ENCODE measurements around the gene HOGA1. TPM values are rescaled to one million over a fixed set of nuclear protein-coding genes. Genes with fewer than 3 reads are reported as not detected.

Gene HOGA1
- total and polyA plus RNA-seq, 2 of the 13 experiments (the other 11 are each of a cell fraction or from before 2014, with no cell fraction given): 7.6 to 19.5 TPM

DNA sequence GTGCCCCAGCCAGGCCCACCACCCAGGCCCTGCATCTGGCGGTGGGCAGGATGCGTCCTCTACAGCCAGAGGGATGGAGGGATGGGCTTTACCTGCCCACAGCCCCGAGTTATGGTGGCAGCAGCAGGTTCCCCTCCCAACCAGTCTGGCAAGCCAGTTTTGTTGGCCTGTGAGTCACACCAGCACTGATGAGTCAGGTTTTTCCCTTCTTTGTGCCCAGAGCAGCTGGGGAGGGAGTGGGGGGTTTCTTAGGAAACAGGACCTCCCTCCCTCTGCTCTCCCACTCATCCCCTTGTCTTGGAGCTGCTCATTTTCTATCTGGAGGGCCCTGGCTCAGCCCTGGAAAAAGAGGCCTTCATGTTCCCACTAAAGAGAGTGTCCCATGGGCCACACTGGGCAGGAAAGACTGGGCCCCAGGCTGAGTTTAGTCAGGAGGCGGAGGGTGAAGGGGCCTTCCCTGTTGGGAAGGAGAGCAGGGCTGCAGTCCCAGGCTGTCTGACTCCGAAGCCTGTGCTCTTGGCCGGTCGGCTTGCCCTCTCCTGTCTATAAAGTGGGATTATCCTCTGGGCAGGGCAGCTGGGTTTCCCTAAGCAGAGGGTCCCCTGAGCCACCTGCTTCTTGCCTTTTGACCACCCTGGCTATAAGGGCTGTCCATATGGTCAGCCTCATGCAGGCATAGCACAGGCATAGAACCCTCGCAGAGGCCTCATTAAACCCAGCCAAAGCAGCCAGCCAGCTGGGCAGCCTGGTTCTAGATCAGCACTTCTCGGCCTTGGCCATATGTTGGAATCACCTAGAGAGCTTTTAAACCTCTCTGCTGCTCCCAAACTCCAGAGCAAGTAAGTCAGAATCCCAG, 41.8 kb upstream of the HOGA1 start:
- BruUV-seq (replicated peaks): no TSS peak
- H2AFZ ChIP-seq (ENCODE audit: low read length): no peak overlapping the region

More for the DNA sequence above, 41.8 kb upstream of the HOGA1 start:
- DNase-seq (ENCODE audit: low spot score) (peak; percentile 28), FAIRE-seq (no peak), ATAC-seq (peak; percentile 42)
- no peak overlapping the region for H3K4me2 ChIP-seq (ENCODE audit: low read depth, low read length)
- no peaks in the 10 kb centered on the region for H4K20me1 ChIP-seq (ENCODE audit: insufficient read depth, low read length)
- H3K9me3 ChIP-seq (ENCODE audit: low read length): no peaks in the 10 kb centered on the region
- ChIA-PET POLR2A (interaction anchor here (1.3 kb wide), 1 partner anchor 42 kb away, joined by 3 read pairs; the partner anchor contains the start of gene HOGA1), CTCF (ENCODE audit: low intra/inter-chr PET ratio, low total read pairs) (no interaction called here)
- no peaks in the 10 kb centered on the region for H3K36me3 ChIP-seq (replicated peaks in 1 of 2; ENCODE audit: control insufficient read depth in 1 of 2, insufficient read depth in 2 of 2, low read length in 2 of 2)
- in situ Hi-C loops (cut with HindIII; ENCODE audit: extremely low pct_ligation_motif_present, low pct_unique_long_range_greater_than_20kb) (no loop called here), intact Hi-C loops (cut with micrococcal nuclease; ENCODE audit: unreplicated experiment) (no loop called here)
- no peak for TF ChIP-seq ZFX (CRISPR knock-in tag; IDR thresholded peaks at IDR 0.05; ENCODE audit: low read depth)
- no peak for TF ChIP-seq SMAD3 (CRISPR knock-in tag; IDR thresholded peaks at IDR 0.05)
- TF ChIP-seq, protein P1, sequence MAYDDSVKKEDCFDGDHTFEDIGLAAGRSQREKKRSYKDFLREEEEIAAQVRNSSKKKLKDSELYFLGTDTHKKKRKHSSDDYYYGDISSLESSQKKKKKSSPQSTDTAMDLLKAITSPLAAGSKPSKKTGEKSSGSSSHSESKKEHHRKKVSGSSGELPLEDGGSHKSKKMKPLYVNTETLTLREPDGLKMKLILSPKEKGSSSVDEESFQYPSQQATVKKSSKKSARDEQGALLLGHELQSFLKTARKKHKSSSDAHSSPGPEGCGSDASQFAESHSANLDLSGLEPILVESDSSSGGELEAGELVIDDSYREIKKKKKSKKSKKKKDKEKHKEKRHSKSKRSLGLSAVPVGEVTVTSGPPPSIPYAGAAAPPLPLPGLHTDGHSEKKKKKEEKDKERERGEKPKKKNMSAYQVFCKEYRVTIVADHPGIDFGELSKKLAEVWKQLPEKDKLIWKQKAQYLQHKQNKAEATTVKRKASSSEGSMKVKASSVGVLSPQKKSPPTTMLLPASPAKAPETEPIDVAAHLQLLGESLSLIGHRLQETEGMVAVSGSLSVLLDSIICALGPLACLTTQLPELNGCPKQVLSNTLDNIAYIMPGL (CRISPR knock-in tag; IDR thresholded peaks at IDR 0.05; ENCODE audit: borderline replicate concordance in 1 of 2, low read depth in 1 of 2): no peak
- no peak for TF ChIP-seq ZNF883 (CRISPR knock-in tag; IDR thresholded peaks at IDR 0.05; ENCODE audit: not compliant biosample characterization)
- no peak for TF ChIP-seq ZFY (CRISPR knock-in tag; IDR thresholded peaks at IDR 0.05)
- TF ChIP-seq ZNF567 (CRISPR knock-in tag; IDR thresholded peaks at IDR 0.05; ENCODE audit: borderline replicate concordance): no peak
- TF ChIP-seq, protein P2, sequence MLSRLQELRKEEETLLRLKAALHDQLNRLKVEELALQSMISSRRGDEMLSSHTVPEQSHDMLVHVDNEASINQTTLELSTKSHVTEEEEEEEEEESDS (CRISPR knock-in tag; IDR thresholded peaks at IDR 0.05; ENCODE audit: borderline replicate concordance): no peak
- TF ChIP-seq GTF3A (CRISPR knock-in tag; conservative IDR thresholded peaks at IDR 0.05): no peak
- peak; percentile 82 for TF ChIP-seq FOSL2 (CRISPR knock-in tag; IDR thresholded peaks at IDR 0.05)
- no peak for TF ChIP-seq PCBP2 (optimal IDR thresholded peaks at IDR 0.05; ENCODE audit: low read depth, low read length, poor library complexity, severe bottlenecking)
- peak; percentile 50 to 54; a peak in 2 of 4 replicates for TF ChIP-seq MAFK (conservative IDR thresholded peaks at IDR 0.05 in 1 of 2, IDR thresholded peaks at IDR 0.05 in 1 of 2; ENCODE audit: low read length in 2 of 2)
- TF ChIP-seq SMAD1 (CRISPR knock-in tag; IDR thresholded peaks at IDR 0.05; ENCODE audit: borderline replicate concordance, low read depth): no peak
- TF ChIP-seq MAFF (IDR thresholded peaks at IDR 0.05; ENCODE audit: low read depth, low read length): 0 out of 2 replicates have a peak, but pooled peaks have one; percentile 19
- TF ChIP-seq NFE2L2 (IDR thresholded peaks at IDR 0.05; ENCODE audit: low read length): no peak
- TF ChIP-seq CENPT (CRISPR knock-in tag; IDR thresholded peaks at IDR 0.05; ENCODE audit: low read depth): no peak
- TF ChIP-seq ZNF570 (CRISPR knock-in tag; IDR thresholded peaks at IDR 0.05; ENCODE audit: borderline replicate concordance): no peak
- peaks cover 17% of the 10 kb centered on the region for H3K4me1 ChIP-seq (ENCODE audit: insufficient read depth, low read length)
- H3K27me3 ChIP-seq (ENCODE audit: control insufficient read depth in 1 of 2, insufficient read depth in 2 of 2, low read length in 2 of 2): no peaks in the 10 kb centered on the region
- WGBS (ENCODE audit: low lambda C conversion rate): 94% methylated on average over 3 of the region's 9 CpGs
- no peak overlapping the region for H3K27ac ChIP-seq (ENCODE audit: extremely low read length, insufficient read depth, low read length)
- no peak overlapping the region for H3K4me3 ChIP-seq (replicated peaks in 1 of 3; ENCODE audit: insufficient read depth in 1 of 3, low read depth in 2 of 3, low read length in 3 of 3)
- no peak overlapping the region for H3K9ac ChIP-seq (ENCODE audit: insufficient read depth, low read depth, low read length)
- H3K79me2 ChIP-seq (ENCODE audit: insufficient read depth, low read length): no peaks in the 10 kb centered on the region

Measured in HepG2 (cell line).